ENCODE data around the gene SLC38A1. TPM values are rescaled to one million over a fixed set of nuclear protein-coding genes. Genes with fewer than 3 reads are reported as not detected.

The SLC38A1 gene
- total RNA-seq, 1 experiment from 2014 or later, result 107 TPM

DNA sequence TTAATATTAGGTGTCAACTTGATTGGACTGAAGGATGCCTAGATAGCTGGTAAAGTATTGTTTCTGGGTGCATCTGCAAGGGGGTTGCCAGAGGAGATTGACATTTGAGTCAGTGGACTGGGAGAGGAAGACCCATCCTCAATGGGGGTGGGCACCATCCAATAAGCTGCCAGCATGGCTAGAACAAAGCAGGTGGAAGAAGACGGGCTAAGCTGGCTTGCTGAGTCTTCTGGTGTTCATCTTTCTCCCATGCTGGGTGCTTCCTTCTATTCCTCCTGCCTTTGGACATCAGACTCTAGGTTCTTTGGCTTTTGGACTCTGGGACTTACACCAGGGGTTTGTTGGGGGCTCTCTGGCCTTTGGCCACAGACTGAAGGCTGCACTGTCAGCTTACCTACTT is 87.4 kb downstream of the SLC38A1 start:
- ATAC-seq (no peak), DNase-seq (no peak)
- Histone ChIP-seq H3K9me3 (ENCODE audit: low read length) (no peaks in the 10 kb centered on the region), H3K79me2 (ENCODE audit: low read length) (no peaks in the 10 kb centered on the region), H3K36me3 (ENCODE audit: low read depth, low read length) (no peaks in the 10 kb centered on the region), H3K9ac (ENCODE audit: low read length) (no peak overlapping the region), H3K9me2 (replicated peaks; ENCODE audit: low read length) (no peaks in the 10 kb centered on the region), H3K27ac (ENCODE audit: low read length) (no peak overlapping the region), H3K27me3 (ENCODE audit: low read length) (no peaks in the 10 kb centered on the region), H3K4me3 (ENCODE audit: low read length) (no peak overlapping the region), H4K20me1 (ENCODE audit: low read length) (no peaks in the 10 kb centered on the region), H3K4me2 (ENCODE audit: low read length) (no peak overlapping the region), H2AFZ (ENCODE audit: low read length) (no peak overlapping the region), H3F3A (ENCODE audit: low read length, unreplicated experiment) (no peaks in the 10 kb centered on the region), H3K4me1 (ENCODE audit: insufficient read depth, low read length) (no peaks in the 10 kb centered on the region)
- CTCF ChIA-PET, result no interaction called here
- no TSS peak for BruUV-seq (replicated peaks)
- TF ChIP-seq EZH2phosphoT487 (IDR thresholded peaks at IDR 0.05; ENCODE audit: borderline replicate concordance, low read length), result no peak
- POLR2A ChIA-PET (ENCODE audit: unreplicated experiment), result interaction anchor here (0.6 kb wide), 1 partner anchor 56 kb away, joined by 27 read pairs; no protein-coding TSS in a partner anchor
- intact Hi-C loops (cut with micrococcal nuclease), result loop anchor here (10.0 kb wide), 1 partner anchor 107 kb away; no protein-coding TSS in a partner anchor

GRCh38 chr12:46179693-46180452 is 89.0 kb downstream of the SLC38A1 start:
- DNase-seq (no peak), ATAC-seq (no peak)
- CTCF ChIA-PET, result no interaction called here
- Histone ChIP-seq H3K9ac (ENCODE audit: low read length) (no peak overlapping the region), H3K27ac (ENCODE audit: low read length) (no peak overlapping the region), H3K9me3 (ENCODE audit: low read length) (no peaks in the 10 kb centered on the region), H3K36me3 (ENCODE audit: low read depth, low read length) (no peaks in the 10 kb centered on the region), H3K4me2 (ENCODE audit: low read length) (no peak overlapping the region), H3K27me3 (ENCODE audit: low read length) (no peaks in the 10 kb centered on the region), H3K4me1 (ENCODE audit: insufficient read depth, low read length) (no peaks in the 10 kb centered on the region), H3K79me2 (ENCODE audit: low read length) (no peaks in the 10 kb centered on the region), H4K20me1 (ENCODE audit: low read length) (no peaks in the 10 kb centered on the region), H3F3A (ENCODE audit: low read length, unreplicated experiment) (no peaks in the 10 kb centered on the region), H3K4me3 (ENCODE audit: low read length) (no peak overlapping the region), H2AFZ (ENCODE audit: low read length) (no peak overlapping the region), H3K9me2 (replicated peaks; ENCODE audit: low read length) (no peaks in the 10 kb centered on the region)
- TF ChIP-seq EZH2 (IDR thresholded peaks at IDR 0.05; ENCODE audit: low read length, unreplicated experiment), result no peak
- TF ChIP-seq CTCF (conservative IDR thresholded peaks at IDR 0.05; ENCODE audit: low read depth, low read length), result no peak
- TF ChIP-seq EZH2phosphoT487 (IDR thresholded peaks at IDR 0.05; ENCODE audit: borderline replicate concordance, low read length), result no peak
- BruUV-seq (replicated peaks), result no TSS peak
- intact Hi-C loops (cut with micrococcal nuclease), result loop anchor here (10.0 kb wide), 1 partner anchor 105 kb away; no protein-coding TSS in a partner anchor
- POLR2A ChIA-PET (ENCODE audit: unreplicated experiment), result no interaction called here

- no TSS peak for BruUV-seq (replicated peaks)
- no peaks in the 10 kb centered on the region for H3F3A ChIP-seq (ENCODE audit: low read length, unreplicated experiment)
- no peaks in the 10 kb centered on the region for H3K27me3 ChIP-seq (ENCODE audit: low read length)
- H4K20me1 ChIP-seq (ENCODE audit: low read length), result no peaks in the 10 kb centered on the region
- no peaks in the 10 kb centered on the region for H3K36me3 ChIP-seq (ENCODE audit: low read depth, low read length)
- H3K4me1 ChIP-seq (ENCODE audit: insufficient read depth, low read length), result no peaks in the 10 kb centered on the region
- TF ChIP-seq CTCF (conservative IDR thresholded peaks at IDR 0.05; ENCODE audit: low read depth, low read length) (no peak), EZH2 (IDR thresholded peaks at IDR 0.05; ENCODE audit: low read length, unreplicated experiment) (no peak), EZH2phosphoT487 (IDR thresholded peaks at IDR 0.05; ENCODE audit: borderline replicate concordance, low read length) (no peak)
- ATAC-seq (no peak), DNase-seq (no peak)
- intact Hi-C loops (cut with micrococcal nuclease), result no loop called here
- H3K4me2 ChIP-seq (ENCODE audit: low read length), result no peak overlapping the region
- no peaks in the 10 kb centered on the region for H3K9me2 ChIP-seq (replicated peaks; ENCODE audit: low read length)
- H3K4me3 ChIP-seq (ENCODE audit: low read length), result no peak overlapping the region
- no peaks in the 10 kb centered on the region for H3K9me3 ChIP-seq (ENCODE audit: low read length)
- H2AFZ ChIP-seq (ENCODE audit: low read length), result no peak overlapping the region
- CTCF ChIA-PET, result no interaction called here
- H3K27ac ChIP-seq (ENCODE audit: low read length), result no peak overlapping the region
- no peaks in the 10 kb centered on the region for H3K79me2 ChIP-seq (ENCODE audit: low read length)
- POLR2A ChIA-PET (ENCODE audit: unreplicated experiment), result interaction anchor here (0.6 kb wide), 1 partner anchor 196 kb away, joined by 3 read pairs; no protein-coding TSS in a partner anchor
- no peak overlapping the region for H3K9ac ChIP-seq (ENCODE audit: low read length)
These were observed 90.8 kb downstream of the SLC38A1 start for GRCh38 chr12:46177837-46178608.
